ENCODE data around the gene EVL.
"Not testable (repeated sequence)": the region's sequence is repeated elsewhere in the genome, so short reads cannot be mapped to it uniquely, and the experiment has no call there.

DNA sequence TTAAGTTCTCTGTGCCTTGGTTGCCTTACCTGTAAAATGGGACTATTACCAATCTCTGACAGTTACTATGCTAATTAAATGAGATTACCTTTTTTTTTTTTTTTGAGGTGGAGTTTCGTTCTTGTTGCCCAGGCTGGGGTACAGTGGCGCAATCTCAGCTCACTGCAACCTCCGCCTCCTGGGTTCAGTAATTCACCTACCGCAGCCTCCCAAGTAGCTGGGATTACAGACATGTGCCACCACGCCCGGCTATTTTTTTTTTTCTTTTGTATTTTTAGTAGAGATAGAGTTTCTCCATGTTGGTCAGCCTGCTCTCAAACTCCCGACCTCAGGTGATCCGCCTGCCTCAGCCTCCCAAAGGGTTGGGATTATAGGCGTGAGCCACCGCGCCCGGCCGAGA is 35.2 kb upstream of the EVL start:
- TF ChIP-seq, protein P1, sequence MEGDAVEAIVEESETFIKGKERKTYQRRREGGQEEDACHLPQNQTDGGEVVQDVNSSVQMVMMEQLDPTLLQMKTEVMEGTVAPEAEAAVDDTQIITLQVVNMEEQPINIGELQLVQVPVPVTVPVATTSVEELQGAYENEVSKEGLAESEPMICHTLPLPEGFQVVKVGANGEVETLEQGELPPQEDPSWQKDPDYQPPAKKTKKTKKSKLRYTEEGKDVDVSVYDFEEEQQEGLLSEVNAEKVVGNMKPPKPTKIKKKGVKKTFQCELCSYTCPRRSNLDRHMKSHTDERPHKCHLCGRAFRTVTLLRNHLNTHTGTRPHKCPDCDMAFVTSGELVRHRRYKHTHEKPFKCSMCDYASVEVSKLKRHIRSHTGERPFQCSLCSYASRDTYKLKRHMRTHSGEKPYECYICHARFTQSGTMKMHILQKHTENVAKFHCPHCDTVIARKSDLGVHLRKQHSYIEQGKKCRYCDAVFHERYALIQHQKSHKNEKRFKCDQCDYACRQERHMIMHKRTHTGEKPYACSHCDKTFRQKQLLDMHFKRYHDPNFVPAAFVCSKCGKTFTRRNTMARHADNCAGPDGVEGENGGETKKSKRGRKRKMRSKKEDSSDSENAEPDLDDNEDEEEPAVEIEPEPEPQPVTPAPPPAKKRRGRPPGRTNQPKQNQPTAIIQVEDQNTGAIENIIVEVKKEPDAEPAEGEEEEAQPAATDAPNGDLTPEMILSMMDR (conservative IDR thresholded peaks at IDR 0.05; ENCODE audit: low read depth, low read length), result not testable (repeated sequence)
- not testable (repeated sequence) for TF ChIP-seq EZH2 (IDR thresholded peaks at IDR 0.05; ENCODE audit: borderline replicate concordance, low read depth, low read length, poor library complexity, severe bottlenecking)
